GM10248 (cell line): ENCODE data around the gene FLNA.

ENCODE experiments used
- CTCF ChIA-PET: fragments of 300-600 bp; sonication (Branson Sonifier 250); formaldehyde crosslinking; extraction: SDS; loops from one replicate; lab custom pipeline; 2021; ENCODE audit warnings: antibody characterized with exemption; lab: Yijun Ruan, JAX
- POLR2A ChIA-PET: fragments of 350-650 bp; sonication (Branson Sonifier 250); formaldehyde crosslinking; extraction: SDS; loops from one replicate; lab custom pipeline; 2020; ENCODE audit warnings: antibody characterized with exemption; lab: Yijun Ruan, JAX
- DNase-seq: peaks from one replicate; pipeline ENCODE4 v3.0.0; 2012; ENCODE audit errors: extremely low spot score
- TF ChIP-seq, protein P1 (sequence below): IDR thresholded peaks from 2 replicates; pipeline ENCODE4 v1.5.1; 2012; ENCODE audit warnings: mild to moderate bottlenecking, low read depth; ENCODE audit errors: extremely low read depth, missing control alignments, control extremely low read depth

Gene FLNA

DNA sequence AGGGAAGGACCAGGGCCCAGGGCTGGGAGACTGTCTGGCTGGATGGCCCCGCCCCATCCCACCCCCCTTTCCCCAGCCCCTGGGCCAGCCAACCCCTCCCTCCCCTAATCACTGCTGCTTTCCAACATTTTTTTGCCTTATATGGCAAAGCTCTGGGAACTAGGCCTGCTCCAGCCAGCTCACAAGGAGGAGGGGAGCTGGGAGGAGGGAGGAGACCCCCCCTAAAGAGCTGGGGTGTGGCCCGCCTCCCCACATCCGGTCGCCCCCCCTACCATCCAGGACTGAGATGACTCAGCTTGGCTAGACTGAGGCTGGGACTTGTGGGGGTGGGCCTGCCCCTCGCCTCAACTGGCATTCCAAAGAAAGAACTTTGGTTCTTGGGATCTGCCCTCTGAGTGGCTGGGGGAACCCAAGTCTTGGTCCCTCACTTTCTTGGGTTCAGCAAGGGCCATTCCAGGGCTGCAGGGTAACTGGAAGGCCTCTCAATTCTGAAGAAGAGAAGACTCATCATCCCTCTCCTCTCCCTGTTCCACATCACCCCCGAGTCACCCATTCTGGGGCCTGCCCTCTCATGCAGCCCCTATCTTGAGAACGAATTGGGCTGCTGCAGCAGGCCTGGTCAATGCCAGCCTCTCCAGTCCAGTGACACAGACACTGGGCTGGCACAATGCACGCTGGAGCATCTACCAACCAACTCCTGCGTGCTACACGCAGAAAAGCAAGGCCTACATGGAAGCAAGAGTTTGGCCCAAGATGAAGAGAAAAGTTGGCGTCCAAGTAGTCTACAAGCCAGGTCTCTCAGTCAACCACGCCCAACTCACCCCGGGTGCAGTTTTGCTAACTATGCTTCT is 4.8 kb downstream of the FLNA start:
- ChIA-PET CTCF (interaction anchor here (1.8 kb wide), 1 partner anchor 166 kb away, joined by 4 read pairs; no protein-coding TSS in a partner anchor), POLR2A (no interaction called here)
- TF ChIP-seq, protein P1, sequence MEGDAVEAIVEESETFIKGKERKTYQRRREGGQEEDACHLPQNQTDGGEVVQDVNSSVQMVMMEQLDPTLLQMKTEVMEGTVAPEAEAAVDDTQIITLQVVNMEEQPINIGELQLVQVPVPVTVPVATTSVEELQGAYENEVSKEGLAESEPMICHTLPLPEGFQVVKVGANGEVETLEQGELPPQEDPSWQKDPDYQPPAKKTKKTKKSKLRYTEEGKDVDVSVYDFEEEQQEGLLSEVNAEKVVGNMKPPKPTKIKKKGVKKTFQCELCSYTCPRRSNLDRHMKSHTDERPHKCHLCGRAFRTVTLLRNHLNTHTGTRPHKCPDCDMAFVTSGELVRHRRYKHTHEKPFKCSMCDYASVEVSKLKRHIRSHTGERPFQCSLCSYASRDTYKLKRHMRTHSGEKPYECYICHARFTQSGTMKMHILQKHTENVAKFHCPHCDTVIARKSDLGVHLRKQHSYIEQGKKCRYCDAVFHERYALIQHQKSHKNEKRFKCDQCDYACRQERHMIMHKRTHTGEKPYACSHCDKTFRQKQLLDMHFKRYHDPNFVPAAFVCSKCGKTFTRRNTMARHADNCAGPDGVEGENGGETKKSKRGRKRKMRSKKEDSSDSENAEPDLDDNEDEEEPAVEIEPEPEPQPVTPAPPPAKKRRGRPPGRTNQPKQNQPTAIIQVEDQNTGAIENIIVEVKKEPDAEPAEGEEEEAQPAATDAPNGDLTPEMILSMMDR = no peak
- DNase-seq = peak; percentile 36

DNA sequence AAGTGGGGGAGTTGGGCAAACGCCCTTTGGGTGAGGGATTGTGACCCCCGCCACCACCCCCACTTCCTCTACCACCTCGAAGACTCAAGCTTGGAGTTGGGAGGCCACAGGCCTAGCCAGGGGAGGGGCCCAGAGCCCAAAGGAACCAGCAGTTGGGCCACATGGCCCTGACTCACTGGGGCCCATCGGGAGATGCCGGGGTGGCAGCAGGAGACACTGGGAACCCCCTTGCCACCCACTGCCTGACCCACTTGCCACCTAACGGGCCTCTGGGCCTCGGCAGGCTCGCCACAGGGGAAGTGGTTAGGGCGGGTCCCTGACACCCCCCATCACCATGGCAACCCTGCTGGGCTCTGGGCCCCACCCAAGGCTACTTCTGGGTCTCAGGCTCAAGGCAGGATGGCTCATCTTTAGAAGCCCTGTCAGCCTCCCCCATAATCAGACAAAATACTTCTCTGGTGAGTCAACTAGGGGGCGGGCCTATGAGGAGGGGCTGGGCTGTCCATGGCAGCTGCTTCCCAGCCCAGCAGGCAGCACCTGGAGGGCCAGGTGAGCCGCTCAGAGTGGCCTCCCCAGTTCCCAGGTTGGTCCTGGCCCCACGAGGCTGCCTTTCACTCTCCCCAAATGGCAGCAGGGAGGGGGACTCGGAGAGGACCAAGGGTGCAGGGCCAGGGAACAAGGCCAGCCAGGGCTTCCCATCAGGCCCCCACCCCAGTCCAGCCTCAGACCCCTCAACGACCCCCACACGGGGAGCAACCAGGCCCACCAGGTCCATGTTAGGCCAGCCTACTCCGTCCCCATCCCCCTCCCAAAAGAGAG is 5.6 kb downstream of the FLNA start:
- POLR2A ChIA-PET = interaction anchor here (0.8 kb wide), 1 partner anchor 10 kb away, joined by 3 read pairs; no protein-coding TSS in a partner anchor
- peak; percentile 63 for DNase-seq
- CTCF ChIA-PET = interaction anchor here (0.7 kb wide), 1 partner anchor 165 kb away, joined by 3 read pairs; no protein-coding TSS in a partner anchor
- TF ChIP-seq, protein P1 = no peak

DNA sequence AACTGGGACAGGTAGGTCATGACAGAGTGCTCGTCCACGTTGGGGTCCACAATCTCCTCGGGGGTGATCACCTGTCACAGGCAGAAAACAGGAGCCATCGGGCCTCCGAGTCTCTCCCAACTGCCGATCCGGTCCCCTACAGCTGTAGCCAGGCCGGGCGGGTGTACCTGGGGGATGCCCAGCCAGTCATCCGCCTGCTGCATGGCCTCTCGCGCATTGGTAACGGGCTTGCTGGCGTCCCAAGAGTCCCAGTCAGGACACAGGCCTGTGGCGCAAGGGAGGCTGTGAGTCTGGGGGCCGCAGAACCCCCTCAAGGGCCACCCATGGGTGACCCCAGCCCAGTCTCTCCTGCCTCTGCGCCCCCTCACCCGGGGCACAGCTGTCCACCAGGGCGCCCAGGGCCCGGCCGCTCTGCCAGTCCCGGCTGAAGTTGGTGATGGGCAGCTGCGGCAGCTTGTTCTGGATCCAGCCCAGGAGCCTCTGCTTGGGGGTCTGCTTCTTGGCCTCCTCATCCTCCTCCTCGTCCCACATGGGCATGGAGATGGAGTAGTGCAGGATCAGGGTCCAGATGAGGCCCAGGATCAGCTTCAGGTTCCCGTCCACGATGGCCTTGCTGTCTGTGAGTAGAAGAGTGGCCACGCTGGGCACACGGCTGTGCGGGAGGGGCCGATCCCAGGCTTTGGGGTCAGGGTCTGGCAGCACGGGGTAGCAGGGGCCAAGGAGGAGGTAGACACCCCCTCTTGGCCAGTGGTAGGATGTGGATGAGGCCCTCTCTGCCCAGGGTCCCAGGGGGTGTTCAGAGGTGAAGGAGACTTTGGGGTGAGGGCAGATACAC is 6.7 kb downstream of the FLNA start:
- CTCF ChIA-PET = no interaction called here
- POLR2A ChIA-PET = interaction anchor here (0.8 kb wide), 1 partner anchor 9 kb away, joined by 3 read pairs; no protein-coding TSS in a partner anchor

DNA sequence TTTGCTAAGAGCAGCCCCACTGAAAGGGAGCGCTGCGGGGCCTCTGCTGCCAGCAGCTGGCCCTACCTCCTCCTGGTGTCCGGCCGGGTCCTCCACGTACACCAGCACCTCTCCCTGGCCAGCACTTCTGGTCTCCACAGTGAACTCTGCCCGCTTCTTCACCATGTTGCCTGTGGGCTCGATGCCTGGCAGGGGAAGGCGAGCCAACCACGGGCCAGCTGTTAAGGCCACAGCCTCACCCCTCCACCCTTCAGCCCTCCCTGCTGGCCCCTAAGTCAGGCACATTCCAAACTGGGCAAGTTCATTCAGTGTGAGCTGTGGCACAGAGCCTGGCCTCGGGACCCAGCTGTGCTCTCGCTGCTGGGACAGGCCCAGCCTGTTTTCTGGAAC is 7.8 kb downstream of the FLNA start:
- no peak for DNase-seq
- TF ChIP-seq, protein P1 = no peak
- ChIA-PET CTCF (no interaction called here), POLR2A (no interaction called here)

More for the DNA sequence above, 6.7 kb downstream of the FLNA start:
- no peak for DNase-seq
- TF ChIP-seq, protein P1 = no peak

DNA sequence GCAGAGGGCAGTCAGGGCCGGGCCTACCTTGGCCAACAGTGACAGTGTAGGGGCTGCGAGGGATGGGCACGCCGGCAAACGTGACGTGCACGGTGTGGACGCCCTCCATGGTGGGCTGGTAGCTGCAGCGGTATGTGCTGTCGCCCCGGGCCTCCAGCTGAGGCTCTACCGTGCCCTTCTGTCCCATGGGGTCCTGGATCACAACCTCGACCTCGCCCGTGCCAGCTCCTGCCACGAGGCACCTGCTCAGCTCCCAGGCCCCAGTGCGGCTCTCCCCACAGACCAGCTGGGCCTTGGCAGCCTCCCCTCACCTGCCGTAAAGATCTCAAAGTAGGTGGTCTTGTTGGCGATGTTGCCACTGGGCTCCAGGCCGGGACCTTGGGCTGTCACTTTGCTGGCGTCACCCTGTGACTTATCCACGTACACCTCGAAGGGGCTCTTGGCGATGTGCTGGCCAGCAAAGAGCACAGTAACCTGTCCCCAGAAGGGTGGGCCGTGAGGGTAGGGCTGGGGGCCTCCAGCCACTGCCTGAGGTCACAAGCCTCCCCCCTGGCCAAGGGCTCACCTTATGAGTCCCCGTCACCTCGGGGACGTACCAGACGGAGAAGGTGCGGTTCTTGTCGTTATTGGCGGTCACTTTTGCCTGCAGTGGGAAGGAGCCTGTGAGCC is 8.3 kb downstream of the FLNA start:
- DNase-seq = no peak
- TF ChIP-seq, protein P1 = no peak
- ChIA-PET POLR2A (no interaction called here), CTCF (no interaction called here)
